ENCODE results near the gene LONP2. TPM values are rescaled to one million over a fixed set of nuclear protein-coding genes. Genes with fewer than 3 reads are reported as not detected.
"Not testable (repeated sequence)": the region's sequence is repeated elsewhere in the genome, so short reads cannot be mapped to it uniquely, and the experiment has no call there.

Gene LONP2
- total and polyA plus RNA-seq, 2 experiments from 2014 or later: 12.4 to 25.2 TPM

GRCh38 chr16:48236286-48236685, 7.8 kb upstream of the LONP2 start (continued):
- TF ChIP-seq, protein P1, sequence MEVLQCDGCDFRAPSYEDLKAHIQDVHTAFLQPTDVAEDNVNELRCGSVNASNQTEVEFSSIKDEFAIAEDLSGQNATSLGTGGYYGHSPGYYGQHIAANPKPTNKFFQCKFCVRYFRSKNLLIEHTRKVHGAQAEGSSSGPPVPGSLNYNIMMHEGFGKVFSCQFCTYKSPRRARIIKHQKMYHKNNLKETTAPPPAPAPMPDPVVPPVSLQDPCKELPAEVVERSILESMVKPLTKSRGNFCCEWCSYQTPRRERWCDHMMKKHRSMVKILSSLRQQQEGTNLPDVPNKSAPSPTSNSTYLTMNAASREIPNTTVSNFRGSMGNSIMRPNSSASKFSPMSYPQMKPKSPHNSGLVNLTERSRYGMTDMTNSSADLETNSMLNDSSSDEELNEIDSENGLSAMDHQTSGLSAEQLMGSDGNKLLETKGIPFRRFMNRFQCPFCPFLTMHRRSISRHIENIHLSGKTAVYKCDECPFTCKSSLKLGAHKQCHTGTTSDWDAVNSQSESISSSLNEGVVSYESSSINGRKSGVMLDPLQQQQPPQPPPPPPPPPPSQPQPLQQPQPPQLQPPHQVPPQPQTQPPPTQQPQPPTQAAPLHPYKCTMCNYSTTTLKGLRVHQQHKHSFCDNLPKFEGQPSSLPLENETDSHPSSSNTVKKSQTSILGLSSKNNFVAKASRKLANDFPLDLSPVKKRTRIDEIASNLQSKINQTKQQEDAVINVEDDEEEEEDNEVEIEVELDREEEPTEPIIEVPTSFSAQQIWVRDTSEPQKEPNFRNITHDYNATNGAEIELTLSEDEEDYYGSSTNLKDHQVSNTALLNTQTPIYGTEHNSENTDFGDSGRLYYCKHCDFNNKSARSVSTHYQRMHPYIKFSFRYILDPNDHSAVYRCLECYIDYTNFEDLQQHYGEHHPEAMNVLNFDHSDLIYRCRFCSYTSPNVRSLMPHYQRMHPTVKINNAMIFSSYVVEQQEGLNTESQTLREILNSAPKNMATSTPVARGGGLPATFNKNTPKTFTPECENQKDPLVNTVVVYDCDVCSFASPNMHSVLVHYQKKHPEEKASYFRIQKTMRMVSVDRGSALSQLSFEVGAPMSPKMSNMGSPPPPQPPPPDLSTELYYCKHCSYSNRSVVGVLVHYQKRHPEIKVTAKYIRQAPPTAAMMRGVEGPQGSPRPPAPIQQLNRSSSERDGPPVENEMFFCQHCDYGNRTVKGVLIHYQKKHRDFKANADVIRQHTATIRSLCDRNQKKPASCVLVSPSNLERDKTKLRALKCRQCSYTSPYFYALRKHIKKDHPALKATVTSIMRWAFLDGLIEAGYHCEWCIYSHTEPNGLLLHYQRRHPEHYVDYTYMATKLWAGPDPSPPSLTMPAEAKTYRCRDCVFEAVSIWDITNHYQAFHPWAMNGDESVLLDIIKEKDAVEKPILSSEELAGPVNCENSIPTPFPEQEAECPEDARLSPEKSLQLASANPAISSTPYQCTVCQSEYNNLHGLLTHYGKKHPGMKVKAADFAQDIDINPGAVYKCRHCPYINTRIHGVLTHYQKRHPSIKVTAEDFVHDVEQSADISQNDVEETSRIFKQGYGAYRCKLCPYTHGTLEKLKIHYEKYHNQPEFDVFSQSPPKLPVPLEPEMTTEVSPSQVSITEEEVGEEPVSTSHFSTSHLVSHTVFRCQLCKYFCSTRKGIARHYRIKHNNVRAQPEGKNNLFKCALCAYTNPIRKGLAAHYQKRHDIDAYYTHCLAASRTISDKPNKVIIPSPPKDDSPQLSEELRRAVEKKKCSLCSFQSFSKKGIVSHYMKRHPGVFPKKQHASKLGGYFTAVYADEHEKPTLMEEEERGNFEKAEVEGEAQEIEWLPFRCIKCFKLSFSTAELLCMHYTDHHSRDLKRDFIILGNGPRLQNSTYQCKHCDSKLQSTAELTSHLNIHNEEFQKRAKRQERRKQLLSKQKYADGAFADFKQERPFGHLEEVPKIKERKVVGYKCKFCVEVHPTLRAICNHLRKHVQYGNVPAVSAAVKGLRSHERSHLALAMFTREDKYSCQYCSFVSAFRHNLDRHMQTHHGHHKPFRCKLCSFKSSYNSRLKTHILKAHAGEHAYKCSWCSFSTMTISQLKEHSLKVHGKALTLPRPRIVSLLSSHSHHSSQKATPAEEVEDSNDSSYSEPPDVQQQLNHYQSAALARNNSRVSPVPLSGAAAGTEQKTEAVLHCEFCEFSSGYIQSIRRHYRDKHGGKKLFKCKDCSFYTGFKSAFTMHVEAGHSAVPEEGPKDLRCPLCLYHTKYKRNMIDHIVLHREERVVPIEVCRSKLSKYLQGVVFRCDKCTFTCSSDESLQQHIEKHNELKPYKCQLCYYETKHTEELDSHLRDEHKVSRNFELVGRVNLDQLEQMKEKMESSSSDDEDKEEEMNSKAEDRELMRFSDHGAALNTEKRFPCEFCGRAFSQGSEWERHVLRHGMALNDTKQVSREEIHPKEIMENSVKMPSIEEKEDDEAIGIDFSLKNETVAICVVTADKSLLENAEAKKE (CRISPR knock-in tag; IDR thresholded peaks at IDR 0.05): no peak
- no peak for TF ChIP-seq STAT1 (IDR thresholded peaks at IDR 0.05; ENCODE audit: unreplicated experiment)
- no peak for TF ChIP-seq CREB1 (CRISPR knock-in tag; IDR thresholded peaks at IDR 0.05; ENCODE audit: low read depth)
- no peak for TF ChIP-seq NANOG (IDR thresholded peaks at IDR 0.05; ENCODE audit: borderline replicate concordance)
- TF ChIP-seq ZNF331 (CRISPR knock-in tag; IDR thresholded peaks at IDR 0.05; ENCODE audit: low read depth): no peak
- TF ChIP-seq, protein P2, sequence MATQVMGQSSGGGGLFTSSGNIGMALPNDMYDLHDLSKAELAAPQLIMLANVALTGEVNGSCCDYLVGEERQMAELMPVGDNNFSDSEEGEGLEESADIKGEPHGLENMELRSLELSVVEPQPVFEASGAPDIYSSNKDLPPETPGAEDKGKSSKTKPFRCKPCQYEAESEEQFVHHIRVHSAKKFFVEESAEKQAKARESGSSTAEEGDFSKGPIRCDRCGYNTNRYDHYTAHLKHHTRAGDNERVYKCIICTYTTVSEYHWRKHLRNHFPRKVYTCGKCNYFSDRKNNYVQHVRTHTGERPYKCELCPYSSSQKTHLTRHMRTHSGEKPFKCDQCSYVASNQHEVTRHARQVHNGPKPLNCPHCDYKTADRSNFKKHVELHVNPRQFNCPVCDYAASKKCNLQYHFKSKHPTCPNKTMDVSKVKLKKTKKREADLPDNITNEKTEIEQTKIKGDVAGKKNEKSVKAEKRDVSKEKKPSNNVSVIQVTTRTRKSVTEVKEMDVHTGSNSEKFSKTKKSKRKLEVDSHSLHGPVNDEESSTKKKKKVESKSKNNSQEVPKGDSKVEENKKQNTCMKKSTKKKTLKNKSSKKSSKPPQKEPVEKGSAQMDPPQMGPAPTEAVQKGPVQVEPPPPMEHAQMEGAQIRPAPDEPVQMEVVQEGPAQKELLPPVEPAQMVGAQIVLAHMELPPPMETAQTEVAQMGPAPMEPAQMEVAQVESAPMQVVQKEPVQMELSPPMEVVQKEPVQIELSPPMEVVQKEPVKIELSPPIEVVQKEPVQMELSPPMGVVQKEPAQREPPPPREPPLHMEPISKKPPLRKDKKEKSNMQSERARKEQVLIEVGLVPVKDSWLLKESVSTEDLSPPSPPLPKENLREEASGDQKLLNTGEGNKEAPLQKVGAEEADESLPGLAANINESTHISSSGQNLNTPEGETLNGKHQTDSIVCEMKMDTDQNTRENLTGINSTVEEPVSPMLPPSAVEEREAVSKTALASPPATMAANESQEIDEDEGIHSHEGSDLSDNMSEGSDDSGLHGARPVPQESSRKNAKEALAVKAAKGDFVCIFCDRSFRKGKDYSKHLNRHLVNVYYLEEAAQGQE (IDR thresholded peaks at IDR 0.05; ENCODE audit: unreplicated experiment): no peak
- TF ChIP-seq, protein P3, sequence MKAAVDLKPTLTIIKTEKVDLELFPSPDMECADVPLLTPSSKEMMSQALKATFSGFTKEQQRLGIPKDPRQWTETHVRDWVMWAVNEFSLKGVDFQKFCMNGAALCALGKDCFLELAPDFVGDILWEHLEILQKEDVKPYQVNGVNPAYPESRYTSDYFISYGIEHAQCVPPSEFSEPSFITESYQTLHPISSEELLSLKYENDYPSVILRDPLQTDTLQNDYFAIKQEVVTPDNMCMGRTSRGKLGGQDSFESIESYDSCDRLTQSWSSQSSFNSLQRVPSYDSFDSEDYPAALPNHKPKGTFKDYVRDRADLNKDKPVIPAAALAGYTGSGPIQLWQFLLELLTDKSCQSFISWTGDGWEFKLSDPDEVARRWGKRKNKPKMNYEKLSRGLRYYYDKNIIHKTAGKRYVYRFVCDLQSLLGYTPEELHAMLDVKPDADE (IDR thresholded peaks at IDR 0.05): no peak
- no peak for TF ChIP-seq ZNF114 (CRISPR knock-in tag; IDR thresholded peaks at IDR 0.05)
- no peak for TF ChIP-seq EZH2phosphoT487 (IDR thresholded peaks at IDR 0.05; ENCODE audit: unreplicated experiment)
- no peak for TF ChIP-seq EZH2 (IDR thresholded peaks at IDR 0.05; ENCODE audit: low read depth, unreplicated experiment)

GRCh38 chr16:48240147-48240546, 4.0 kb upstream of the LONP2 start:
- H3K4me3 ChIP-seq; H3K4me1 Mint-ChIP-seq; H3K27ac Mint-ChIP-seq; H3K79me2 ChIP-seq (replicated peaks; ENCODE audit: insufficient read depth); H3K27me3 ChIP-seq (ENCODE audit: insufficient read depth); H3K36me3 Mint-ChIP-seq (ENCODE audit: low read depth); H3K4me1 ChIP-seq (ENCODE audit: insufficient read depth); H3K27ac ChIP-seq (ENCODE audit: low read depth); DNase-seq (ENCODE audit: low spot score); H3K36me3 ChIP-seq (ENCODE audit: insufficient read depth); H3K4me3 Mint-ChIP-seq; H4K20me1 ChIP-seq (replicated peaks; ENCODE audit: insufficient read depth); H2AFZ ChIP-seq; ATAC-seq; H3K27me3 Mint-ChIP-seq (ENCODE audit: insufficient read depth, low read depth, poor library complexity); H3F3A ChIP-seq (replicated peaks; ENCODE audit: low read depth); H3K4me2 ChIP-seq: not testable (repeated sequence)
- H3K9me2 ChIP-seq (ENCODE audit: insufficient read depth): peaks cover 11% of the 10 kb centered on the region
- peaks cover 10% of the 10 kb centered on the region for H3K9me3 Mint-ChIP-seq

Data from GM23338 (cell line).